Lower lobe of right lung (tissue), 2 donors: ENCODE measurements around the gene EPPIN. TPM values are rescaled to one million over a fixed set of nuclear protein-coding genes. Genes with fewer than 3 reads are reported as not detected.

Source experiments
- ATAC-seq, 2 donors: fragments of 200-7000 bp; cut with Tn5 transposase; one replicate each; pipeline ENCODE4 v1.9.1; 2020 to 2022; ENCODE audit warnings: mild to moderate bottlenecking in 2 of 2, moderate library complexity in 2 of 2
- DNase-seq: peaks from one replicate; pipeline ENCODE4 v3.0.0-alpha.2; 2020
- H3K27ac ChIP-seq: fragments of 200-600 bp; one replicate; pipeline ENCODE4 v1.8.0; 2022
- H3K27me3 ChIP-seq: fragments of 200-600 bp; one replicate; pipeline ENCODE4 v1.8.0; 2022; ENCODE audit warnings: low read depth
- H3K36me3 ChIP-seq: fragments of 200-600 bp; one replicate; pipeline ENCODE4 v1.8.0; 2022; ENCODE audit warnings: mild to moderate bottlenecking
- H3K4me1 ChIP-seq: fragments of 200-600 bp; one replicate; pipeline ENCODE4 v1.8.0; 2022
- H3K4me3 ChIP-seq: fragments of 200-600 bp; one replicate; pipeline ENCODE4 v1.8.0; 2022; ENCODE audit warnings: mild to moderate bottlenecking
- H3K9me3 ChIP-seq: fragments of 200-600 bp; one replicate; pipeline ENCODE4 v1.8.0; 2022
- CTCF ChIP-seq: fragments of 200-600 bp; IDR thresholded peaks from one replicate; pipeline ENCODE4 v1.8.0; 2022; ENCODE audit warnings: antibody characterized with exemption, mild to moderate bottlenecking
- intact Hi-C: fragments of 100-400 bp; cut with DNase I; formaldehyde crosslinking; loops from one replicate; pipeline ENCODE4 v1.11.0; 2022
- total RNA-seq: library from RNA; stranded (reverse); fragmentation: NEBNext Ultra II Directional; extraction: Animal tissue kit (Norgen Biotek cat#: 25700); gene quantifications from one replicate; pipeline ENCODE4 v1.2.1, GENCODE V29; 2021
- donor health status: DM: no; HTN: yes; CAD: no; lungs with severe emphysema.

The EPPIN gene
- total RNA-seq, 1 donor from 2014 or later, result 0.38 TPM

GRCh38 chr20:45550765-45551164 is 3.6 kb upstream of the EPPIN start:
- no peak for TF ChIP-seq CTCF
- H3K27ac ChIP-seq, result no peak overlapping the region
- no peaks in the 10 kb centered on the region for H3K4me1 ChIP-seq
- ATAC-seq, result no peak
- no peaks in the 10 kb centered on the region for H3K27me3 ChIP-seq
- intact Hi-C loops, result no loop called here
- H3K4me3 ChIP-seq, result no peak overlapping the region
- no peak for DNase-seq
- no peaks in the 10 kb centered on the region for H3K9me3 ChIP-seq
- no peaks in the 10 kb centered on the region for H3K36me3 ChIP-seq

DNA sequence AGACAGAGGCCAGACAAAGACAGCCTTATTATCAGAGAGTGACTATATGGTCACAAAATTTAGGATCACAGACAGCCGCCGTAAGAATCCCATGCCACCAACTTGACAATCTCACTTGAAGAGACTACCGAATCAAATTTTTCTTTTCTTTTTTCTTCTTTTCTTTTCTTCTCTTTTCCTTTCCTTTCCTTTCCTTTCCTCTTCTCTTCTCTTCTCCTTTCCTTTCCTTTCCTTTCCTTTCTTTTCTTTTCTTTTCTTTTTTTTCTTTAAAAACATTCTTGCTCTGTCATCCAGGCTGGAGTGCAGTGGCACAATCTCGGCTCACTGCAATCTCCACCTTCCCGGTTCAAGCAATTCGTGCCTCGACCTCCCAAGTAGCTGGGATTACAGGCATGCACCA is 1.2 kb upstream of the EPPIN start:
- Histone ChIP-seq H3K27ac (no peak overlapping the region), H3K27me3 (no peaks in the 10 kb centered on the region), H3K4me3 (no peak overlapping the region), H3K9me3 (no peaks in the 10 kb centered on the region), H3K36me3 (no peaks in the 10 kb centered on the region), H3K4me1 (no peaks in the 10 kb centered on the region)
- TF ChIP-seq CTCF, result no peak
- DNase-seq (no peak), ATAC-seq (no peak)
- intact Hi-C loops, result loop anchor here (10.0 kb wide), 1 partner anchor 226 kb away; no protein-coding TSS in a partner anchor

GRCh38 chr20:45545754-45546453 is 1.3 kb downstream of the EPPIN start:
- H3K4me1 ChIP-seq, result no peaks in the 10 kb centered on the region
- TF ChIP-seq CTCF, result peak; percentile 43
- DNase-seq (no peak), ATAC-seq (peak; percentile 76 to 81)
- peaks cover 3% of the 10 kb centered on the region for H3K27me3 ChIP-seq
- intact Hi-C loops, result loop anchor here (10.0 kb wide), 1 partner anchor 229 kb away; no protein-coding TSS in a partner anchor
- H3K27ac ChIP-seq, result no peak overlapping the region
- no peak overlapping the region for H3K4me3 ChIP-seq
- H3K36me3 ChIP-seq, result no peaks in the 10 kb centered on the region
- no peaks in the 10 kb centered on the region for H3K9me3 ChIP-seq

- H3K27ac ChIP-seq, result no peak overlapping the region
- peaks cover 3% of the 10 kb centered on the region for H3K27me3 ChIP-seq
- no peak for TF ChIP-seq CTCF
- intact Hi-C loops, result loop anchor here (10.0 kb wide), 1 partner anchor 229 kb away; no protein-coding TSS in a partner anchor
- no peak overlapping the region for H3K4me3 ChIP-seq
- no peaks in the 10 kb centered on the region for H3K4me1 ChIP-seq
- no peaks in the 10 kb centered on the region for H3K36me3 ChIP-seq
- ATAC-seq (no peak), DNase-seq (no peak)
- no peaks in the 10 kb centered on the region for H3K9me3 ChIP-seq
Observed at GRCh38 chr20:45545351-45545750, 1.9 kb downstream of the EPPIN start.

GRCh38 chr20:45539382-45539781 is 7.8 kb downstream of the EPPIN start, which contains the start of gene WFDC6:
WFDC6 (minus strand) TSS chr20:45539482; CDS start chr20:45539407, 75 bp downstream.
- no peak for TF ChIP-seq CTCF
- no peaks in the 10 kb centered on the region for H3K9me3 ChIP-seq
- ATAC-seq, result no peak
- no peaks in the 10 kb centered on the region for H3K4me1 ChIP-seq
- H3K27ac ChIP-seq, result no peak within 1 kb of the TSS
- intact Hi-C loops, result no loop called here
- peaks cover 22% of the 10 kb centered on the region for H3K27me3 ChIP-seq
- H3K36me3 ChIP-seq, result no peaks in the 10 kb centered on the region
- DNase-seq, result no peak
- no peak within 1 kb of the TSS for H3K4me3 ChIP-seq
